Activated gamma-delta T cell treated with anti-CD3 and anti-CD28 coated beads, Interleukin-2, amount 50 U/mL, for 16 hours (primary cell): Measurements from ENCODE around the gene EZH1.
A peak's percentile ranks its signal among the peaks of the same experiment; 100 is the strongest.

Experiments used
- DNase-seq: peaks from one replicate; pipeline ENCODE4 v3.0.0-alpha.2; 2020; ENCODE audit warnings: low read depth

EZH1 gene

GRCh38 chr17:42744806-42745617 is at the start of gene EZH1:
Gene EZH1, minus strand, starts transcription at chr17:42745040. Its CDS starts 16,099 bp downstream, at chr17:42728941.
- peak; percentile 85 for DNase-seq

GRCh38 chr17:42792545-42792944 is 47.7 kb upstream of the EZH1 start:
- DNase-seq, result no peak

- DNase-seq, result no peak
Observed at GRCh38 chr17:42791948-42792347, 47.1 kb upstream of the EZH1 start.

DNA sequence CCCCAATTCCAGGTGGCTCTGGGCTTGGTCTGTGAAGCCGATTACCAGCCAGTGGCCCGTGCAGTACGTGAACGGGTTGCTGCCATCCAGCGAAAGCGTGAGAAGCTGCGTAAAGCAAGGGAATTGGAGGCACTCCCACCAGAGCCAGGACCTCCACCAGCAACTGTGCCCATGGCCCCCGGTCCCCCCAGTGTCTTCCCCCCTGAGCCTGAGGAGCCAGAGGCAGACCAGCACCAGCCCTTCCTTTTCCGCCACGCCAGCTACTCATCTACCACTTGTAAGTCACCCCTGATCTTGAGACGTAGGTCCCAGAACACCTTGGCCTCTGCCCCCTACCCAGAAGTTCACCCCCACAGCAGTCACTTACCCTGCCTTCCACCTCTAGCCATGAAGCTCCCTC is 42.4 kb upstream of the EZH1 start:
- DNase-seq, result no peak

DNA sequence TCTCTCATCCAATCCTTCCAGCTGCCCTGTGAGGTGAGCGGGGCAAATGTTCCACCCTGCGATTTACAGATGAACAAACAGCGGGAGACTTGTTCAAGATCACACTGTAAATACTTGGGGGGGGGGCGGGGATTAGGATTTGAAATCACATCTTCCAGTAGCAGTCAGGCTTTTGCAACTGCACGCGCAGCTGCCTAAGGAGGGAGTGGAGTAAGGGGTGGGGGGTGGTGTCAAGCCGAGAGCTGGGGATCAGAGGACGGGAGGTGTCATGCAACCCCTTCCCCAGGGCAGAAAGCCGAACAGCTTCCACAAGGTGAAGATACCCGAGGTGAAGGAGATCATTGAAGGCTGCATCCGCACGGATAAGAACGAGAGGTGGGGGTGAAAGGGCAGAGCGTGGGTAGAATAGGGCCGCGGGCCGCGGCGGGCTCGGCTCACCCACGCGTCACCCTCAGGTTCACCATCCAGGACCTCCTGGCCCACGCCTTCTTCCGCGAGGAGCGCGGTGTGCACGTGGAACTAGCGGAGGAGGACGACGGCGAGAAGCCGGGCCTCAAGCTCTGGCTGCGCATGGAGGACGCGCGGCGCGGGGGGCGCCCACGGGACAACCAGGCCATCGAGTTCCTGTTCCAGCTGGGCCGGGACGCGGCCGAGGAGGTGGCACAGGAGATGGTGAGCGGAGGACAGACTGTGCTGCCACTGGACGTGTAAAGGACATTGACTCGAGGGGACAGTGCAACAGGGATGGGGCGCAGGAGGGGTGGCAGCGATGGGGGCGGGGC is 40.2 kb upstream of the EZH1 start:
- DNase-seq, result no peak

- DNase-seq, result no peak
Observed at GRCh38 chr17:42784409-42784808, 39.6 kb upstream of the EZH1 start.

GRCh38 chr17:42783791-42784138 is 38.9 kb upstream of the EZH1 start:
- no peak for DNase-seq

DNA sequence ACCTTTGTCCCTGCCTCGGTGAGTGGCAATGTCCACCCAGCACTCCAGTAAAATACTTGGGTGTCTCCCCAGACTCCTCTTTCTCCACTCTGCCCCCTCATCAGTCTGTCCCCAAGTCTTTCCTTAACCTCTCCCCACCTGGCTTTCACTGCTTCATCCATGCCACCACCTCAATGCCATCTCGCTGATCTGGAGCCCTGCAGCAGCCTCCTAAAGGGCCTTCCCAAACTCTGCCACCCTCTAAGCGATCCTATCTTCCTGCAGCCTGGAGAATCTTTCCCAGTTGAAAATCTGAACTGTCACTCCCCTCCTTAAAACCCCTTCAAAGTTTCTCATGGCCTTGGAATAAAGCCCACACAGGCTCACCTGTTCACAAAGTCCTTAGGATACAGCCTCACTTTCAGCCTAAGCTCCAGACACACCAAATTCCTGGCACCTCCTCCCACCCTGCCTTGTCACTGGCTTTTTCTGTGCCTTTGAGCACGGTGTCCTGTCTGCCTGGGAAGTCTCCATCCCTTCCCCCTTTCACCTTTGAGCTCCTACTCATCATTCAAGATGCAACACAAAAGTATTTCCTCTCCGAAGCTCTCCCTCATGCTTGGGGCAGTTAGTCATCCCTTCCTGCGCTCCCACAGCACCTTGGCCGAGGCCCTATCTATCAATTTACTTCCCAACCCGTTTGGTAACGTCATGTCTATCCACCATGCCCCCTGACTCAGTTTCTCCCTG is 38.4 kb upstream of the EZH1 start:
- no peak for DNase-seq

DNA sequence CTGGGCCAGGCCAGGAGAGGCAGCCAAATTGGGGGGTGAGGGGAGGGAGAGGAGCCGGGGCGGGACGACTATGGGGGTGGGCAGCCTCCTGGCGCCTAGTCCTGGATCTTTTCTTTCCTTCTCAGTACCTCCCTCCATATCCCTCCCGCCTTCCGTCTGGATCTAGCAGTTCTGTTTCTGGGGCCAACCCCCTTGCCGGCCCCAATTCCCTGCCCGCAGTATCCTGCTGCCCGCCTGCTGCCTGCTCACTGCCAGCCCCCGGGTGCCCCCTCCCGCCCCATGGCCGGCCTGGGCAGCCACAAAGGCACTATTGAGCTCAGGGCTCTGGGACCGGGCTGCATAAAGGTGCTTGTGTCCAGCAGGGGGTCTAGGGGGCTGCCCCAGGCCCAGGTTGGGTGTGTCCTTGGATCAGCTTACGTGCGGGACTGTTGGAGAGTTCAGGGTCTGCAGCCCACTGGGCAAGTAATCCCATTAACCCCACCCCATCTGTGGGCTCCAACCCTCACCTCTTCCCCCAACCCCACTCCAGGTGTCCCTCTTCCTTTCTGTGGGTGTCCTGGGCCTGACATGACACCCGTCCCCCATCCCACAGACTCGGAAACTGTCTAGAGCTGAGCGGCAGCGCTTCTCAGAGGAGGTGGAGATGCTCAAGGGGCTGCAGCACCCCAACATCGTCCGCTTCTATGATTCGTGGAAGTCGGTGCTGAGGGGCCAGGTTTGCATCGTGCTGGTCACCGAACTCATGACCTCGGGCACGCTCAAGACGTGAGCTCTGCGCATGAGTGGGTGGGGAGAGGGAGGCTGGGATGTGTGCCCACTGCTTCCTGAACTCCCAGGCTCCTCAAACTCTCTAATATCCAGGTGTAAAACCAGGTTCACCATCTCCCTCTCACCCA is 37.6 kb upstream of the EZH1 start:
- DNase-seq, result no peak

DNA sequence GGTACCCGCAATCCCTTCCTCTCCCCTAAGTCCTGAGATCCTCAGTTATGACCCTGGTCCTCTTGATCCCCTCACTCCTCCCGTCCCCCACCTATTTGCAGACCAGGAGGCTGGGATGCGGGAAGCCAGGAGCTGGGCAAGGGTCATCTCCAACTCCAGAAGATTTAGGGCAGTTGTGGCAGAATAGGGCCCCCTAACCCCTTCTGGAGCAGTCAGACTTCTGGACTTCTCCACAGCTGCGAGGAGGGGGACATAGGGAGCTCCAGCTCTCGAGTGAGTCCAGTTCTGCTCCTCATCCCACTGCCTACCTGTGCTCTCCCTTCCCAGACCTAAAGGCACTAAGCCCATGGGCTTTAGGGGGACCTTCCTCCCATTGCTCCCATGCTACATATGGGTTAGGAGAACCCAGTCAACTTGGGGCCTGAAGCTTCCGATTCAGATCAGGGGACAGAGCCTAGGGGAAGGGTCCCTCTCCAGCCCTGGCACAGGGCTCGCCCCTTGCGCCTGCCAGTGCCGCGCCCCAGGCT is 36.9 kb upstream of the EZH1 start:
- no peak for DNase-seq

GRCh38 chr17:42780851-42781638 is 36.2 kb upstream of the EZH1 start:
- no peak for DNase-seq

- DNase-seq, result no peak
Observed at GRCh38 chr17:42779936-42780850, 35.4 kb upstream of the EZH1 start, which contains the start of gene WNK4. Gene WNK4, plus strand, starts transcription at chr17:42780610. Its CDS starts 89 bp downstream, at chr17:42780699.

- DNase-seq, result no peak
Observed at GRCh38 chr17:42779304-42779935, 34.6 kb upstream of the EZH1 start.

DNA sequence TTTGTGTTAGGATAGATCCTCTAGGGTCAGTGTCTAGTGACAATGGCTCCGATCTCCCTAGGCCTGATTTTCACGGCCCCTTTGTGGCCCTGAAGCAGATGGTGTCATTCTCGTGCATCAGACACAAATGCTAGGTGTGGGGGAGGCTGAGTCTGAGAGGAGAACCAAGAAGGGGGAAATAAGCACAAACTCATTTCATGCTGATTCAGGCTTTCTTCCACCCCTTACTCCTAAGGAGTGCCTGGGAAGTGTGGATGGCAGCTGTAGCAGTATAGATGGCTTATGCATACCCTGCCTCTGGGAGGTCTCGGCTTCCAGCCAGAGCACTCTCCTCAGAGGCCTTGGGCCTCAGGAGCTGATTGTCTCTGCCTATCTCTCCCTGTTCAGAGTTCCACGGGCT is 33.7 kb upstream of the EZH1 start:
- no peak for DNase-seq

- DNase-seq, result no peak
Observed at GRCh38 chr17:42775534-42776098, 30.8 kb upstream of the EZH1 start.

DNA sequence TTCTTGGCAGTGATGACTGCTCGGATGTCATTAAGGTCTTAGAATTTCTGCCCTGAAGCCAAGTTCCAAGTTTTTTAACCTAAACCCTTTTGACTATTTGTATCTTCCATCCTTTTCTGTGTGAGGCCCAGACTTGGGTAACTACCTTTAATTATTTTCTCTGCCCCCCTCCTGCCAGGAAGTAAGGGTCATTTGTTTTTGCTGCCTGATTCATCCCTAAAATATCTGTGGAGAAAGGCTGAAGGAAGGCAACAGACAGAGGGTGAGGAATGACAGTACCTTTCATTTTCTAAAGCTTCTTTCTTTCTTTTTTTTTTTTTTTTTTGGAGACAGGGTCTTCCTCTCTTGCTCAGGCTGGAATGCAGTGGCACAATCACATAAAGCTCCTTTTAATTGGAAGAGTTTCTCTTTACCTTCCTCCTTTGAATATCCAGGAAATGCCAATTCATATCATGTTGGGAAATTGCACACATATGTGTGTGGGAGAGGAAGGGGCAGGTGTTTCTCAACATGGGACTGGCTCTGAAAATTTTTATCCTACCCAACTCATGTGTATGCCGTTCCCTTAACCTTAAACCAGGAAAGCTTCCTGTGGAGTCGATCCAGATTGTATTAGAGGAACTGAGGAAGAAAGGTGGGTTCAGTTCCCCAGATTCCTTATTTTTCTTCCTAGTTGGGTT is 29.4 kb upstream of the EZH1 start:
- no peak for DNase-seq

DNA sequence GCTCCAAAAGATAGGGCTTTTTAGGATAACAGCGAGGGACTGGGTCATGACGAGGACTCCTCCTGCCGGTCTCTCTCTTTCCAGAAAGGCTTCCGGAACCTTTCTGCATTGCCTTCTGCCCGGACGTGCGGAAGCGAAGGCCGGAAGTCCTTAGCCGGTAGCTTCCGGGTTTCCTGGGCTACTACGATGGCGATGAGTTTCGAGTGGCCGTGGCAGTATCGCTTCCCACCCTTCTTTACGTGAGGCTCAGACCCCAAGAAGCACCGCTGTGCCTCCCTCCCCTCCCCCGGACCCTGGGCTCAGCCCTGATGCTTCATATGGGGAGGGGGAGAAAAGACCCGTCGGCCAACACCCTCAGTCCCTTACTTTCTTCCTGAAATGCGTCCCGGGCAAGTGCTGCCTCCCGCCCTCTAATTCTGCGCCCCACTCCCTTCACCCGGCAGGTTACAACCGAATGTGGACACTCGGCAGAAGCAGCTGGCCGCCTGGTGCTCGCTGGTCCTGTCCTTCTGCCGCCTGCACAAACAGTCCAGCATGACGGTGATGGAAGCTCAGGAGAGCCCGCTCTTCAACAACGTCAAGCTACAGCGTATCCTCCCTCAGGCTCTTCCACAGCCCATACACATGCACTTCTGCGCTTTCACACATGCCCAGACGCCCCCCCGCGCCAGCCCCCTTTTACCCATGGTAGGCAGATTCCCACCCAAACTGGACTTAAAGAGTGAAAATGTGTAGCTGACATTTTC is 28.6 kb upstream of the EZH1 start, which contains the start of gene VPS25:
Gene VPS25, plus strand, starts transcription at position 160 of the 746 bp plus-strand sequence. Its CDS starts 27 bp downstream, at position 187.
- peak; percentile 58 for DNase-seq
